ENCODE results near the gene RETREG2. TPM values are rescaled to one million over a fixed set of nuclear protein-coding genes. Genes with fewer than 3 reads are reported as not detected.

The RETREG2 gene
- total RNA-seq, 1 experiment from 2014 or later: 46.7 TPM

DNA sequence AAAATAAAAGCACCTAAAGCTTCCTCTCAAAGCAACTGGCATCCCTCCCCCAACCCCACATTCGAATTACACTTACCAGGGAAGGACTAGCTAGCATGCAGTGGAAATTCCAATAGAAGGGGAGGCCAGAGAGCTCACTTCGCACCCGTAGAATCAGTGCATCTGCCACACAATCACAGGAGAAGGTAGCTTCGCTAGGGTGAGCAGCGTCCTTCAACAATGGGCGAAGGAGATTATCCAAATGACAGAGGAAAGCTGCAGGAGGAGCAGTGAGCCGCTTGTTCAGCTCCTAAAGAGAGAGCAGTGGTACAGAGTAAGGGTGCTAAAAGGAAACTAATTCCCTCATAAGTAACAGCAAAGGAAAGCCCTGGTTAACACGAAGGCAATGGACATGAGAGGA, 20.7 kb upstream of the RETREG2 start:
- Histone ChIP-seq H2BK120ac (ENCODE audit: low read depth, low read length, poor library complexity, severe bottlenecking) (no peak overlapping the region), H2BK5ac (ENCODE audit: insufficient read length, low read length) (no peak overlapping the region), H3T11ph (ENCODE audit: low read length) (no peak overlapping the region), H3K79me2 (ENCODE audit: insufficient read depth, low read length) (no peaks in the 10 kb centered on the region), H3K4ac (ENCODE audit: low read depth, low read length) (no peak overlapping the region), H3K9ac (ENCODE audit: extremely low read depth, insufficient read length, low read length) (no peak overlapping the region), H3K23me2 (ENCODE audit: insufficient read length, low read depth, low read length, poor library complexity, severe bottlenecking) (peaks cover 5% of the 10 kb centered on the region), H2BK12ac (ENCODE audit: insufficient read length, low read depth, low read length) (no peak overlapping the region), H4K91ac (ENCODE audit: insufficient read length, low read depth, low read length) (no peak overlapping the region), H4K20me1 (ENCODE audit: control insufficient read depth, insufficient read depth, insufficient read length) (no peaks in the 10 kb centered on the region), H3K4me1 (ENCODE audit: insufficient read depth, low read length) (no peaks in the 10 kb centered on the region), H3K23ac (ENCODE audit: insufficient read length, low read depth, low read length) (no peak overlapping the region), H3K14ac (ENCODE audit: insufficient read depth, low read length) (no peak overlapping the region), H3K79me1 (ENCODE audit: insufficient read depth, low read depth, low read length, poor library complexity, severe bottlenecking) (no peaks in the 10 kb centered on the region), H3K9me3 (ENCODE audit: control insufficient read depth, low read depth, low read length) (no peaks in the 10 kb centered on the region), H2AFZ (ENCODE audit: low read length) (no peak overlapping the region), H3K27me3 (ENCODE audit: insufficient read depth, low read length) (no peaks in the 10 kb centered on the region; the same call in 1 of the 2 replicates), H4K8ac (replicated peaks; ENCODE audit: insufficient read length, low read depth, low read length) (no peak overlapping the region), H2BK20ac (ENCODE audit: low read depth, low read length, poor library complexity, severe bottlenecking) (no peak overlapping the region), H3K56ac (ENCODE audit: insufficient read length, low read depth, low read length) (no peak overlapping the region), H2AK5ac (ENCODE audit: insufficient read length, low read length) (no peak overlapping the region), H3K4me2 (ENCODE audit: insufficient read depth, insufficient read length, low read length) (no peak overlapping the region), H4K5ac (ENCODE audit: insufficient read length, low read depth, low read length) (no peak overlapping the region), H3K27ac (ENCODE audit: insufficient read length, low read depth, low read length) (no peak overlapping the region), H3K18ac (ENCODE audit: insufficient read length, low read depth, low read length) (no peak overlapping the region), H2BK15ac (ENCODE audit: low read depth, low read length) (no peak overlapping the region)
- WGBS (ENCODE audit: extremely low coverage, insufficient read length, low lambda C conversion rate): no CpG with 5 or more reads among the region's 8 CpGs
- TF ChIP-seq, protein P1, sequence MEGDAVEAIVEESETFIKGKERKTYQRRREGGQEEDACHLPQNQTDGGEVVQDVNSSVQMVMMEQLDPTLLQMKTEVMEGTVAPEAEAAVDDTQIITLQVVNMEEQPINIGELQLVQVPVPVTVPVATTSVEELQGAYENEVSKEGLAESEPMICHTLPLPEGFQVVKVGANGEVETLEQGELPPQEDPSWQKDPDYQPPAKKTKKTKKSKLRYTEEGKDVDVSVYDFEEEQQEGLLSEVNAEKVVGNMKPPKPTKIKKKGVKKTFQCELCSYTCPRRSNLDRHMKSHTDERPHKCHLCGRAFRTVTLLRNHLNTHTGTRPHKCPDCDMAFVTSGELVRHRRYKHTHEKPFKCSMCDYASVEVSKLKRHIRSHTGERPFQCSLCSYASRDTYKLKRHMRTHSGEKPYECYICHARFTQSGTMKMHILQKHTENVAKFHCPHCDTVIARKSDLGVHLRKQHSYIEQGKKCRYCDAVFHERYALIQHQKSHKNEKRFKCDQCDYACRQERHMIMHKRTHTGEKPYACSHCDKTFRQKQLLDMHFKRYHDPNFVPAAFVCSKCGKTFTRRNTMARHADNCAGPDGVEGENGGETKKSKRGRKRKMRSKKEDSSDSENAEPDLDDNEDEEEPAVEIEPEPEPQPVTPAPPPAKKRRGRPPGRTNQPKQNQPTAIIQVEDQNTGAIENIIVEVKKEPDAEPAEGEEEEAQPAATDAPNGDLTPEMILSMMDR (conservative IDR thresholded peaks at IDR 0.05): no peak
- Mint-ChIP-seq H3K4me3 (no peak overlapping the region), H3K27ac (no peak overlapping the region), H3K4me1 (peaks cover 15 to 22% of the 10 kb centered on the region in 2 experiments), H3K9me3 (no peaks in the 10 kb centered on the region), H3K36me3 (ENCODE audit: insufficient read depth in 1 of 3, low read depth in 3 of 3) (peaks cover 3 to 12% (median 12%) of the 10 kb centered on the region in 3 experiments; a peak in 6 of 7 replicates), H3K27me3 (ENCODE audit: low read depth) (peaks cover 11% of the 10 kb centered on the region)
- DNase-seq: no peak
